Iris pigment epithelial cell (primary cell): ENCODE results near the gene NCAM2.
A peak's percentile ranks its signal among the peaks of the same experiment; 100 is the strongest.

Source experiments
- DNase-seq: peaks from one replicate; pipeline ENCODE4 v3.0.0-alpha.2; 2011; ENCODE audit warnings: low read depth

Gene NCAM2

DNA sequence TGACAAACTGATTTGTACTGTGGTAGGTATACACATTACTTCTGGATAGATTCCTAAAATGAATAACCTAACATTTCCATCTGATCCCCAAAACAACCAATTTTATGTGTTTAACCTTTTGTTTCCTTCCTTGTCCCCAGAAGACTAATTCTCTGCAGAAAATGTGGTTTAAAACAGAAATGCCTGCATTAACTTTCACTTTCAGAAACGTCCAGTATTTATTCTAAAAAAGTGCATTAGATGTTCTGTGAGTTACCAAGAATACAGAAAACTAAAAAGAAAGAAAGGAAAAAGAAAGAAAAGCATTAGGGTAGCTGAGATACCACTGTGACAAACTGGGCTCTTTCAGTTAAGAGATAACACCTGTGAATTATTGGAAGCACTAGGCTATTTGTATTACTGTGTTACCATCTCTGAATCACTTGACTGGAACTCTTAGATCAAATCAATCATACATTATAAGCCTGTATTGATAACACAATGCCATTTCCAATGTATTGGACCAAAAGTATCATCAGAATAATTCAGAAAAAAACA is 177.7 kb downstream of the NCAM2 start:
- no peak for DNase-seq

DNA sequence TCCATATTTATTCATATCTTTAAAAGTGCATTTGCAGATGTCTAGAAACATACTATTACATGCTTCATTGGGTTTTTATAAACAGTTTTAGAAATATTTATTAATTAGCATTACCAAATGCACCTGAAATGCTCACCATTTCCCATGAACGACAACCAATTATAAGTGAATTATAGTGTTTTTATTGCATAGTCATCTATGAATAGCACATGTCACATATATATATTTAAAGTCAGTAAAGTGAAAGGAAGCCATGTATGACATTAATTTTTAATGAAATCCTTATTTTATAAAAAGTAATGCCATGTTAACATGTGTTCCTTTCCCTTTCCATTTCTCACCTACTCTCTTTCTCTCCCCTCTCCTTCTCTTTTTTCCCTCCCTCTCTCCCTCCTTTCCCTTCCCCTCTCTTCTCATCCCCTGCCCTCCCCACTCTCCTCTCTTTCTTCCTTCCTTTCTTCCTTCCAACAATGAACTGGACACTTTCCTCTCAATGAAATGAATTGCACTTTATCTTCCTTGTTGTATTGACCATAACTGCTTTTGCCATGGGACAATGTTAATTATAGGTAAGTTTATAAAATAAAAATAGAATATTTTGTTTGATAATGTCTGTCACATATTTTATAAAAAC is 179.3 kb downstream of the NCAM2 start:
- DNase-seq, result no peak

GRCh38 chr21:21179619-21180298 is 181.6 kb downstream of the NCAM2 start:
- DNase-seq, result no peak

- no peak for DNase-seq
These were observed 184.3 kb downstream of the NCAM2 start for GRCh38 chr21:21182401-21183010.

- DNase-seq, result peak; percentile 57
These were observed 184.9 kb downstream of the NCAM2 start for GRCh38 chr21:21183092-21183491.

DNA sequence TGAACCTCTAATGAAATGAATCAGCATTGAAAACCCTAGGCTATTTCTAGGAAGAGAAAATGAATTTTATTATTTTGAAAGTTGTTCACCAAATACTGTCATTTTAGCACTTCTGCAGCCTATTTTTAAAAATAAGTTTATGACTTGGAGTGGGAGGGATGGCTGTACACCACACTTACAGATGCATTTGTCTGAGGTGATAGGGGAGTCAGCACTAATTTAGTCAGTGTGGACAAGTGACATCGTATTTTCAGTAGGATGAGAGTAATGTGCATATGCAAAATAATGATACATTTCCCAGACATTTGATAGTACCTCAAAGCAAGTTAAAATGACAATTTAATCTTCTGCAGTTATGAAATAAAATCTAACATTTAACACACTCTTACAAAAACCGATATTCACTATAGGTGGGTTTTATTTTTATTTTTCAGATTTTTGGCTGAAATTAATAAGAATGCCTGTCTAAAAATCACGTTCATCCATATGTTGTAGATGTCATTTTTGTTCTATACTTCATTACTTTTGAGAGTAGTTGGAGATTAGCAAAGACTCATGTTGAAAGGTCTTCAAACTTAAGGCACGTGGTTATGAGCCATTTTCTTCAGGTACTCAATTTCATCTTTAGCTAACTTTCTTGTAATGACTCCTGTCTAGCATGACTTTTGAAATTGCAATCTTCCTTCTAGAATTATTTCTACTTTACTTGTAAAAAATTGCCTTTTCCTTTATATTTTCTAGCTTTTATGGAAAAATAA is 186.7 kb downstream of the NCAM2 start:
- no peak for DNase-seq

GRCh38 chr21:21187579-21187978 is 189.4 kb downstream of the NCAM2 start:
- peak; percentile 29 for DNase-seq

GRCh38 chr21:21188513-21189195 is 190.4 kb downstream of the NCAM2 start:
- peak; percentile 32 for DNase-seq

GRCh38 chr21:21195417-21195943 is 197.3 kb downstream of the NCAM2 start:
- DNase-seq, result no peak

- DNase-seq, result peak; percentile 35
These were observed 197.9 kb downstream of the NCAM2 start for GRCh38 chr21:21196087-21196486.

GRCh38 chr21:21196848-21197247 is 198.6 kb downstream of the NCAM2 start:
- no peak for DNase-seq

DNA sequence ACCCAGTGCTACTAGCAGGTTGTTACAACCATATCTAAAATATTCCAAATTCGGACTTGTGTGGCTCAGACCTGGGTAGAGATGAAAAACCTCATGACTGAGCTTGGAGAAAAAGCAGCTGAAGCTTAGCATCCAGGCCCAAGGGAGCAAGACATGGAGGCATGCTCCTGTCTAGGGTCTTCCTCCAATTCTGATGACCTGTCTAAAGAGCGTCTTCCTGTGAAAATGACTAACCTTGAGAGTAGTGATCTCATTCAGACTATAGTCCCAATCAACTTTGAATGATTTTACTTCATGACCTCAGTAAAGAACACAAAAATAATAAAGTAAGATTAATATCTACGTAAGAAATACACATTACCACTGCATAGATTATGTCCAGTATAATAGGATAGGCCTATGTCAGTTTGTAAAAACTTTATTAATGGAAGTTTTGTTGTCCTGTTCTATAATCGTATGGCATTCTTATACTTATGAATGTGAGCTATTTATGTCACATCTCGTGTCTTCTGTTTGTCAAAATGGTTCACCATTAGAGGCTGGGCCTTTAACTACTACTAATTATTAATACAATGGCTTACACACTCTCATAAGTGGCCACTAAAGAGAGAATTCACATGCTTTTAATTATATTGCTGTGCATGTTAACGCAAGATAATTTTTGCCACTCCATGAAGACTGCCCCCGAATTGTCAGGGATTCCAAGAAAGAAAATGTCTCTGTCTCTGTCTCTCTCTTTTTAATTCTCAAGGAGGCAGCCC is 201.3 kb downstream of the NCAM2 start:
- no peak for DNase-seq

GRCh38 chr21:21200103-21200938 is 202.1 kb downstream of the NCAM2 start:
- peak; percentile 99 for DNase-seq

DNA sequence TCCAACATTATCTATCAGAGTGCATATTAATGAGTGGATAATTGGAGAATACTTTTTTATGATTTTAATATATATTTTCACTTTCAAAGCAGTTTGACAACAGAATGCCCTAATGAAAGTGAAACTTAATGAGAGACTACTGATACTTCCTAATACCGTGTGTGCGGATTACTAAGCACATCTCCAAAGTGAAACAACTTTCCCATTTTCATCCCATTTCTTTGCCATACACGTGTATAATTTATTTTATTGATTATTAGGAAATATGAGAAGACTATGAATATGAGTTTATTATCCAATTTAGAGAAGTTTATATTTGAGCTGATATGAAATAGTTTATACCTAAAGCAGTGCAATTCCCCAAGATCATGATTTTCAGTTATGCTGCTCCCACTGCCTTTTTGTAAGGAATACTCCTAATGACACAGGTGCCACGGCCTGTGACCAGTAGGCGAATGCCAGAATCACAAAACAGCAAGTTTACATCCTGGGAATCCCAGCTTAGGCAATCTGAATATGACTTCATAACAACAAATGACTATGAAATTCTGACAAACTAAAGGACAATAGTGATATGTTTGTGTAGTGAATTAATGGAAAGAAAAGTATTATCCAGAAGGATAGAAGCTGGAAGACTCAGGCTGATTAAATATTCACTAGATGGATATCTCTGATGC is 202.9 kb downstream of the NCAM2 start:
- DNase-seq, result peak; percentile 39

DNA sequence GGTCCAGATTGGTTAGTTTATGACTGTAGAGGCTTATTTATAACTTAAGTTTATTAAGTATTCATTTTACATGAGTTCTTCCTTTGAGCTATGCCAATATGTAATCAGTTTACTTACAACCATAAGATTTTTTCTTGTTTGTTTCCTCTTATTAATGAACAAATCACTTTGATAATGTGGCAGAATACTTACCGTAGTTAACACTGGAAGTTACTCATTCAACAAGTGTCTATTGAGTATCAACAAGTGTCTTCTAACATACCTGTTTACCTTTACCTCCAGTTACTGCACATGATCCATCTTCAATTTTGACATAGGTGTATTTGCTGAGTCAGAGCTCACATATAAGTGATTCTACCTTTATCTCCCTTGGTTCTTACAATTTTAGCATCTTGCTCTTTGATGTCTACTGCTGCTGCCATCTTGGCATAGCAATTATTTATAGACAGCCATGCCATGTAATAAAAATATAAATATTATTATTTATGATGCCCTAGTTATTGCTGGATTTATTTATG is 205.7 kb downstream of the NCAM2 start:
- no peak for DNase-seq

- DNase-seq, result no peak
These were observed 206.3 kb downstream of the NCAM2 start for GRCh38 chr21:21204366-21204996.

DNA sequence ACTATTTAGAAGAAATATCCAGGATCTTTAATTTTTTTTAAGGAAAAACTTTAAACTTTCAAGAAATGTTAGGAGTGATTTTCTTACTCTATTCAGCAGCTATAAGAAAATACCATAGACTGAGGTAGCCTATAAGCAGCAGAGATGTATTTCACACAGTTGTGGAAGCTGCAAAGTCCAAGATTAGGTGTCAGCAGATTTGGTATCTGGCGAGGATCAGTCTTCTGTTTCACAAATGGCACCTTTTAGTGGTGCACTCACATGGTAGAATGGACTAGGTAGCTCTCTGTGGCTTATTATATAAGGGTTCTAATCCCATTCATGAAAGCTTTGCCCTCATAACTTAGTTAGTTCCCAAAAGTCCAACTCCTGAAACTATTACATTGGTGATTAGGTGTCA is 207.4 kb downstream of the NCAM2 start:
- no peak for DNase-seq

- DNase-seq, result no peak
These were observed 212.3 kb downstream of the NCAM2 start for GRCh38 chr21:21210552-21210951.

GRCh38 chr21:21213297-21213696 is 215.1 kb downstream of the NCAM2 start:
- peak; percentile 52 for DNase-seq
